ENCODE data around the gene TRAF7.

The TRAF7 gene

GRCh38 chr16:2180962-2181923, 25.7 kb downstream of the TRAF7 start:
- no peak overlapping the region for H3K4me3 ChIP-seq (ENCODE audit: low read depth, low read length)
- no peak for DNase-seq (ENCODE audit: low read depth)
- TF ChIP-seq, protein P1, sequence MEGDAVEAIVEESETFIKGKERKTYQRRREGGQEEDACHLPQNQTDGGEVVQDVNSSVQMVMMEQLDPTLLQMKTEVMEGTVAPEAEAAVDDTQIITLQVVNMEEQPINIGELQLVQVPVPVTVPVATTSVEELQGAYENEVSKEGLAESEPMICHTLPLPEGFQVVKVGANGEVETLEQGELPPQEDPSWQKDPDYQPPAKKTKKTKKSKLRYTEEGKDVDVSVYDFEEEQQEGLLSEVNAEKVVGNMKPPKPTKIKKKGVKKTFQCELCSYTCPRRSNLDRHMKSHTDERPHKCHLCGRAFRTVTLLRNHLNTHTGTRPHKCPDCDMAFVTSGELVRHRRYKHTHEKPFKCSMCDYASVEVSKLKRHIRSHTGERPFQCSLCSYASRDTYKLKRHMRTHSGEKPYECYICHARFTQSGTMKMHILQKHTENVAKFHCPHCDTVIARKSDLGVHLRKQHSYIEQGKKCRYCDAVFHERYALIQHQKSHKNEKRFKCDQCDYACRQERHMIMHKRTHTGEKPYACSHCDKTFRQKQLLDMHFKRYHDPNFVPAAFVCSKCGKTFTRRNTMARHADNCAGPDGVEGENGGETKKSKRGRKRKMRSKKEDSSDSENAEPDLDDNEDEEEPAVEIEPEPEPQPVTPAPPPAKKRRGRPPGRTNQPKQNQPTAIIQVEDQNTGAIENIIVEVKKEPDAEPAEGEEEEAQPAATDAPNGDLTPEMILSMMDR (IDR thresholded peaks at IDR 0.05; ENCODE audit: insufficient read depth, low read depth, low read length, missing control alignments): no peak

DNA sequence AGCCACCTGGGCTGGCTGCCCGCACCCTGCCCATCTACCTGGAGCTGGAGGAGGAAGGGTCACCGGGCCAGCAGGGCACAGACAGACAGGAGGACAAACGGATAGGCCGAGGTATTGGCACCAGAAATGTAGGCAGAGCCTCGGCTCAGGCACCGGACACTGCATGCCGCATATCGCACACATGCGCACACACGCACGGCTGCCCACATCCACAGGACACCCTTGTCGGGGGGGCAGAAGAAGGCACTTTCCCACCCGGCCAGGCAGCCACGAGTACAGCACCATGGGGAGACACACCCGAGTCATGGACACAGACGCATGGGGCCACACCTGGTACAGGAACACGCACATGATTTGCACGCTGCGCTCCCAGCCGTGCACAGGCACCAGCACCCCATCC, 26.4 kb downstream of the TRAF7 start:
- DNase-seq (ENCODE audit: low read depth): no peak
- TF ChIP-seq, protein P1 (IDR thresholded peaks at IDR 0.05; ENCODE audit: insufficient read depth, low read depth, low read length, missing control alignments): no peak
- no peak overlapping the region for H3K4me3 ChIP-seq (ENCODE audit: low read depth, low read length)

- no peak for DNase-seq (ENCODE audit: low read depth)
- TF ChIP-seq, protein P1 (IDR thresholded peaks at IDR 0.05; ENCODE audit: insufficient read depth, low read depth, low read length, missing control alignments): no peak
- no peak overlapping the region for H3K4me3 ChIP-seq (ENCODE audit: low read depth, low read length)
Measured at GRCh38 chr16:2183671-2184070, 28.1 kb downstream of the TRAF7 start.

DNA sequence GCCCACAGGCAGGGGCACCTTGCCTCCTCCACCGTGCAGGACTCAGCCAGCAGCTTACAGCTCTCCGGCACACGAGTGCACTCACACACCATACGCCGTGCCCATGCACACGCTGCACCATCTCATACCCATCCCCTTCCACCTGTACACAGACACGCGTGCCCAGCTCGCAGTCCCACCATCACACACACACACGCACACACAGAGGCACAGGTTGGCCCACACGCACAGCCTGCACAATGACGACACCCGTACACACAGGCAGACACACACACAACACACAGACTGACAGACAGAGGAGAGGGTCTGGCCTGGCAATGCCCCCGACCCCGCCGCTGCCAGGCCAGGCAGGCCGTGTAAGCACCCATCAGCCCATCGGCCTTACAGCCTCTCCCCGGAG, 28.8 kb downstream of the TRAF7 start:
- DNase-seq (ENCODE audit: low read depth): no peak
- no peak overlapping the region for H3K4me3 ChIP-seq (ENCODE audit: low read depth, low read length)
- TF ChIP-seq, protein P1 (IDR thresholded peaks at IDR 0.05; ENCODE audit: insufficient read depth, low read depth, low read length, missing control alignments): no peak

GRCh38 chr16:2184962-2185361, 29.4 kb downstream of the TRAF7 start:
- DNase-seq (ENCODE audit: low read depth): no peak
- TF ChIP-seq, protein P1 (IDR thresholded peaks at IDR 0.05; ENCODE audit: insufficient read depth, low read depth, low read length, missing control alignments): no peak
- H3K4me3 ChIP-seq (ENCODE audit: low read depth, low read length): no peak overlapping the region

- DNase-seq (ENCODE audit: low read depth): no peak
- H3K4me3 ChIP-seq (ENCODE audit: low read depth, low read length): no peak overlapping the region
- TF ChIP-seq, protein P1 (IDR thresholded peaks at IDR 0.05; ENCODE audit: insufficient read depth, low read depth, low read length, missing control alignments): no peak
Measured at GRCh38 chr16:2186064-2186463, 30.5 kb downstream of the TRAF7 start.

Measured in GM12865 (cell line).